ENCODE data around the gene SHTN1. TPM values are rescaled to one million over a fixed set of nuclear protein-coding genes. Genes with fewer than 3 reads are reported as not detected.

SHTN1 gene
- total and polyA plus RNA-seq, 2 of the 4 experiments (the other 2 are of a cell fraction): 0.54 to 2.3 TPM

DNA sequence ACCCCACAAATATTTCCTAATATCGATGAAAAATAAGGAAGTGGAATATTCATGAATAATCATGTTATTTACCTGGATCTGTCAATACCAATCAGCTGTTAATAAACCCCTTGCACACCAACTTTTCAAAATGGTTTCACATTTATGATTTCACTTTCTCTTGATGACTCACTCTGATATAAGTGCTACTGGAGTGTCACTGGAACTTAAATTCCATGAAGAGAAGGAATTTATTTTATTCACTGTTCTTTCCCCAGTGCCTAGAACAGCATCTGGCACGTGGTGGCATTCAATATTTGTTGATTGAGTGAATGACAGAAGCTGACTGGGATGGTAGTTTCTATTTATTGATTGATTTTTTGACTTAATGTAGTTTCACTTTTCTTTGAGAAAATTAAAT lies 159.2 kb downstream of the SHTN1 start:
- CTCF ChIA-PET: no interaction called here
- Histone ChIP-seq H2BK15ac (ENCODE audit: low read depth, low read length) (no peak overlapping the region), H3K9ac (ENCODE audit: low read depth, low read length) (no peak overlapping the region), H2AFZ (replicated peaks; ENCODE audit: low read length, poor library complexity) (no peak overlapping the region), H3K36me3 (ENCODE audit: control insufficient read depth, insufficient read depth, low read length) (no peaks in the 10 kb centered on the region), H2BK120ac (ENCODE audit: low read depth, low read length) (no peak overlapping the region), H2BK5ac (ENCODE audit: low read depth, low read length, poor library complexity, severe bottlenecking) (no peak overlapping the region), H4K5ac (ENCODE audit: low read depth, low read length) (no peak overlapping the region), H4K8ac (ENCODE audit: low read depth in 2 of 2, low read length in 2 of 2) (no peak overlapping the region), H3K18ac (ENCODE audit: low read depth, low read length) (no peak overlapping the region), H4K20me1 (ENCODE audit: insufficient read depth, low read length) (no peaks in the 10 kb centered on the region), H3K9me3 (ENCODE audit: control insufficient read depth, insufficient read depth, low read length) (no peaks in the 10 kb centered on the region), H3K27ac (ENCODE audit: insufficient read depth, low read length) (no peak overlapping the region), H3K27me3 (ENCODE audit: control insufficient read depth, insufficient read depth, low read length) (peaks cover 10% of the 10 kb centered on the region), H2AK5ac (ENCODE audit: low read depth, low read length) (no peak overlapping the region), H3K4ac (ENCODE audit: low read depth, low read length) (no peak overlapping the region), H4K91ac (ENCODE audit: insufficient read depth, low read depth, low read length) (no peak overlapping the region), H3K14ac (replicated peaks; ENCODE audit: low read depth, low read length) (no peak overlapping the region), H2BK20ac (ENCODE audit: low read depth, low read length) (no peak overlapping the region), H3K56ac (ENCODE audit: extremely low read depth, insufficient read depth, low read length) (no peak overlapping the region), H3K79me1 (ENCODE audit: low read depth in 1 of 2, low read length in 2 of 2) (no peaks in the 10 kb centered on the region), H3K4me1 (ENCODE audit: control insufficient read depth, insufficient read depth, low read length) (peaks cover 3% of the 10 kb centered on the region; the same call in 1 of the 2 replicates), H3K23ac (ENCODE audit: low read depth, low read length) (no peak overlapping the region), H3K4me3 (ENCODE audit: insufficient read depth, low read depth, low read length) (no peak overlapping the region), H3K4me2 (ENCODE audit: low read depth, low read length) (no peak overlapping the region), H3K9me1 (ENCODE audit: insufficient read depth, low read length) (no peaks in the 10 kb centered on the region), H2AK9ac (replicated peaks; ENCODE audit: low read depth, low read length, poor library complexity) (no peak overlapping the region)
- no peak for ATAC-seq (ENCODE audit: low read depth)
- dilution Hi-C loops (cut with HindIII; ENCODE audit: low sequenced_read_pairs, unreplicated experiment): no loop called here
- WGBS, 2 experiments (ENCODE audit: extremely low coverage in 2 of 2, insufficient read length in 1 of 2): no CpG with 5 or more reads among the region's 2 CpGs
- DNase-seq: no peak
- intact Hi-C loops (cut with micrococcal nuclease): loop anchor here (5.0 kb wide), 1 partner anchor 156 kb away; no protein-coding TSS in a partner anchor
- in situ Hi-C loops (cut with MboI; ENCODE audit: low sequenced_read_pairs): no loop called here
- BruUV-seq (replicated peaks): no TSS peak
- no peak for TF ChIP-seq FOS (IDR thresholded peaks at IDR 0.05; ENCODE audit: low read depth, low read length)
- no peak for TF ChIP-seq MAFK (IDR thresholded peaks at IDR 0.05; ENCODE audit: low read depth, low read length)
- TF ChIP-seq SMC3 (IDR thresholded peaks at IDR 0.05; ENCODE audit: low read depth, low read length): no peak
- no peak for TF ChIP-seq NFE2L2 (IDR thresholded peaks at IDR 0.05; ENCODE audit: low read depth, low read length)
- TF ChIP-seq, protein P1, sequence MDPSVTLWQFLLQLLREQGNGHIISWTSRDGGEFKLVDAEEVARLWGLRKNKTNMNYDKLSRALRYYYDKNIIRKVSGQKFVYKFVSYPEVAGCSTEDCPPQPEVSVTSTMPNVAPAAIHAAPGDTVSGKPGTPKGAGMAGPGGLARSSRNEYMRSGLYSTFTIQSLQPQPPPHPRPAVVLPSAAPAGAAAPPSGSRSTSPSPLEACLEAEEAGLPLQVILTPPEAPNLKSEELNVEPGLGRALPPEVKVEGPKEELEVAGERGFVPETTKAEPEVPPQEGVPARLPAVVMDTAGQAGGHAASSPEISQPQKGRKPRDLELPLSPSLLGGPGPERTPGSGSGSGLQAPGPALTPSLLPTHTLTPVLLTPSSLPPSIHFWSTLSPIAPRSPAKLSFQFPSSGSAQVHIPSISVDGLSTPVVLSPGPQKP (IDR thresholded peaks at IDR 0.05; ENCODE audit: borderline replicate concordance, low read depth, low read length): no peak
- POLR2A ChIA-PET (ENCODE audit: unreplicated experiment): no interaction called here
